Measurements from ENCODE around the gene KAT14.

GRCh38 chr20:18174906-18175683 is 37.4 kb downstream of the KAT14 start:
- TF ChIP-seq CTCF (IDR thresholded peaks at IDR 0.05) (no peak), POLR2A (IDR thresholded peaks at IDR 0.05) (no peak)

Measured in right lobe of liver (tissue), 4 donors.